Ishikawa (cell line): ENCODE data around the gene SMOC1.

ENCODE experiments used
- CREB1 ChIP-seq: IDR thresholded peaks from 2 replicates; pipeline ENCODE4 v1.6.1; 2012; ENCODE audit warnings: low read depth
- EP300 ChIP-seq: IDR thresholded peaks from 2 replicates; pipeline ENCODE4 v1.6.1; 2012; ENCODE audit warnings: borderline replicate concordance
- FOXM1 ChIP-seq: IDR thresholded peaks from 2 replicates; pipeline ENCODE4 v1.6.1; 2012; ENCODE audit warnings: low read depth, borderline replicate concordance
- NFIC ChIP-seq: IDR thresholded peaks from 2 replicates; pipeline ENCODE4 v1.6.1; 2012
- RAD21 ChIP-seq: IDR thresholded peaks from 2 replicates; pipeline ENCODE4 v1.6.1; 2012; ENCODE audit warnings: low read depth
- TAF1 ChIP-seq: IDR thresholded peaks from 2 replicates; pipeline ENCODE4 v1.6.1; 2012; ENCODE audit warnings: low read depth, mild to moderate bottlenecking
- TCF12 ChIP-seq: IDR thresholded peaks from 2 replicates; pipeline ENCODE4 v1.6.1; 2012; ENCODE audit warnings: low read depth
- TEAD4 ChIP-seq: IDR thresholded peaks from 2 replicates; pipeline ENCODE4 v1.6.1; 2012
- ZBTB7A ChIP-seq: IDR thresholded peaks from 2 replicates; pipeline ENCODE4 v1.6.1; 2012; ENCODE audit warnings: low read depth
- TF ChIP-seq, protein P1 (sequence below): IDR thresholded peaks from 2 replicates; pipeline ENCODE4 v1.6.1; 2012; ENCODE audit warnings: low read depth, mild to moderate bottlenecking
- TF ChIP-seq, protein P2 (sequence below): IDR thresholded peaks from 2 replicates; pipeline ENCODE4 v1.6.1; 2012
- TF ChIP-seq, protein P3 (sequence below): IDR thresholded peaks from 2 replicates; pipeline ENCODE4 v1.6.1; 2012

DNA sequence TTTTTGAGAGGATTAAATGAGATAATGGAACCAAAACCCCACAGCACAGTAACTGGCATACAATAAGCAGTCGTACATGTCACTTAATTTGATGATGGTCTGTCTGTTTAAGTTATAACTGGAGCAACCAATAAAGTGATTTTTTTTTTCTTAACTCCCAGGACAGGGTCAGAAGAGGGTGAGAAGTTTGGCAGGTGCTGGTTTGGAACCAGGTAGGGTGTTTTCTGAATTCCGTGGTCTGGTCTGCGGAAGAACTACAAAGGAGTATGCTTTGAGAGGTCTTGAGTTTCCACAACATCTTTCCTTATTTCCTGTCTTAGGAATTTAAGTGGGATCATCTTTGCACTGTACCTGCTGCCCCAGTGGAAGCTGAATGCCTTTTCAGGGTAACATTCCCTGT is 197.8 kb downstream of the SMOC1 start:
- TF ChIP-seq NFIC (no peak), TCF12 (no peak), TAF1 (no peak), RAD21 (no peak), FOXM1 (no peak), EP300 (no peak), ZBTB7A (no peak), TEAD4 (no peak), CREB1 (no peak)
- TF ChIP-seq, protein P1, sequence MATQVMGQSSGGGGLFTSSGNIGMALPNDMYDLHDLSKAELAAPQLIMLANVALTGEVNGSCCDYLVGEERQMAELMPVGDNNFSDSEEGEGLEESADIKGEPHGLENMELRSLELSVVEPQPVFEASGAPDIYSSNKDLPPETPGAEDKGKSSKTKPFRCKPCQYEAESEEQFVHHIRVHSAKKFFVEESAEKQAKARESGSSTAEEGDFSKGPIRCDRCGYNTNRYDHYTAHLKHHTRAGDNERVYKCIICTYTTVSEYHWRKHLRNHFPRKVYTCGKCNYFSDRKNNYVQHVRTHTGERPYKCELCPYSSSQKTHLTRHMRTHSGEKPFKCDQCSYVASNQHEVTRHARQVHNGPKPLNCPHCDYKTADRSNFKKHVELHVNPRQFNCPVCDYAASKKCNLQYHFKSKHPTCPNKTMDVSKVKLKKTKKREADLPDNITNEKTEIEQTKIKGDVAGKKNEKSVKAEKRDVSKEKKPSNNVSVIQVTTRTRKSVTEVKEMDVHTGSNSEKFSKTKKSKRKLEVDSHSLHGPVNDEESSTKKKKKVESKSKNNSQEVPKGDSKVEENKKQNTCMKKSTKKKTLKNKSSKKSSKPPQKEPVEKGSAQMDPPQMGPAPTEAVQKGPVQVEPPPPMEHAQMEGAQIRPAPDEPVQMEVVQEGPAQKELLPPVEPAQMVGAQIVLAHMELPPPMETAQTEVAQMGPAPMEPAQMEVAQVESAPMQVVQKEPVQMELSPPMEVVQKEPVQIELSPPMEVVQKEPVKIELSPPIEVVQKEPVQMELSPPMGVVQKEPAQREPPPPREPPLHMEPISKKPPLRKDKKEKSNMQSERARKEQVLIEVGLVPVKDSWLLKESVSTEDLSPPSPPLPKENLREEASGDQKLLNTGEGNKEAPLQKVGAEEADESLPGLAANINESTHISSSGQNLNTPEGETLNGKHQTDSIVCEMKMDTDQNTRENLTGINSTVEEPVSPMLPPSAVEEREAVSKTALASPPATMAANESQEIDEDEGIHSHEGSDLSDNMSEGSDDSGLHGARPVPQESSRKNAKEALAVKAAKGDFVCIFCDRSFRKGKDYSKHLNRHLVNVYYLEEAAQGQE, result no peak
- TF ChIP-seq, protein P2, sequence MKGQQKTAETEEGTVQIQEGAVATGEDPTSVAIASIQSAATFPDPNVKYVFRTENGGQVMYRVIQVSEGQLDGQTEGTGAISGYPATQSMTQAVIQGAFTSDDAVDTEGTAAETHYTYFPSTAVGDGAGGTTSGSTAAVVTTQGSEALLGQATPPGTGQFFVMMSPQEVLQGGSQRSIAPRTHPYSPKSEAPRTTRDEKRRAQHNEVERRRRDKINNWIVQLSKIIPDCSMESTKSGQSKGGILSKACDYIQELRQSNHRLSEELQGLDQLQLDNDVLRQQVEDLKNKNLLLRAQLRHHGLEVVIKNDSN, result no peak
- TF ChIP-seq, protein P3, sequence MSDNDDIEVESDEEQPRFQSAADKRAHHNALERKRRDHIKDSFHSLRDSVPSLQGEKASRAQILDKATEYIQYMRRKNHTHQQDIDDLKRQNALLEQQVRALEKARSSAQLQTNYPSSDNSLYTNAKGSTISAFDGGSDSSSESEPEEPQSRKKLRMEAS, result no peak
